Jurkat, Clone E6-1 (cell line): ENCODE results near the gene EMID1.

ENCODE experiments used
- DNase-seq: peaks from one replicate; pipeline ENCODE4 v3.0.0-alpha.2; 2011; ENCODE audit warnings: low read depth, low spot score
- H3K4me3 ChIP-seq: 2 replicates; pipeline ENCODE4 v1.5.1; 2011; ENCODE audit warnings: mild to moderate bottlenecking, low read length, control low read depth, moderate library complexity

EMID1 gene

GRCh38 chr22:29190918-29191317 is 14.8 kb upstream of the EMID1 start:
- H3K4me3 ChIP-seq: no peak overlapping the region
- no peak for DNase-seq

GRCh38 chr22:29193021-29193420 is 12.7 kb upstream of the EMID1 start:
- no peak overlapping the region for H3K4me3 ChIP-seq
- no peak for DNase-seq

- no peak for DNase-seq
- H3K4me3 ChIP-seq: no peak overlapping the region
Observed at GRCh38 chr22:29194184-29194583, 11.5 kb upstream of the EMID1 start.

- DNase-seq: no peak
Observed at GRCh38 chr22:29195118-29195963, 10.4 kb upstream of the EMID1 start.

GRCh38 chr22:29195964-29196666 is 9.6 kb upstream of the EMID1 start:
- no peak overlapping the region for H3K4me3 ChIP-seq
- DNase-seq: no peak

More at GRCh38 chr22:29195118-29195963, 10.4 kb upstream of the EMID1 start:
- H3K4me3 ChIP-seq: no peak overlapping the region

GRCh38 chr22:29197096-29197495 is 8.6 kb upstream of the EMID1 start:
- H3K4me3 ChIP-seq: no peak overlapping the region
- DNase-seq: no peak

- H3K4me3 ChIP-seq: no peak overlapping the region
- DNase-seq: no peak
Observed at GRCh38 chr22:29198240-29198639, 7.5 kb upstream of the EMID1 start.

GRCh38 chr22:29199702-29200400 is 5.8 kb upstream of the EMID1 start:
- H3K4me3 ChIP-seq: no peak overlapping the region
- no peak for DNase-seq

GRCh38 chr22:29200901-29201300 is 4.8 kb upstream of the EMID1 start:
- no peak overlapping the region for H3K4me3 ChIP-seq
- no peak for DNase-seq

GRCh38 chr22:29201782-29202181 is 3.9 kb upstream of the EMID1 start:
- H3K4me3 ChIP-seq: no peak overlapping the region; the same call in 1 of the 2 replicates
- DNase-seq: no peak

- DNase-seq: peak; percentile 91
- peak overlapping the region; percentile 45 for H3K4me3 ChIP-seq
Observed at GRCh38 chr22:29202212-29203192, 3.2 kb upstream of the EMID1 start.

GRCh38 chr22:29203488-29204454 is 1.9 kb upstream of the EMID1 start:
- H3K4me3 ChIP-seq: no peak overlapping the region
- DNase-seq: peak; percentile 24

- H3K4me3 ChIP-seq: peak overlapping the region; percentile 65
- no peak for DNase-seq
Observed at GRCh38 chr22:29204455-29205183, 1.1 kb upstream of the EMID1 start.

GRCh38 chr22:29205252-29205593 is 473 bp upstream of the EMID1 start:
- H3K4me3 ChIP-seq: peak overlapping the region; percentile 65

GRCh38 chr22:29206372-29207242 is 911 bp downstream of the EMID1 start:
- no peak for DNase-seq
- H3K4me3 ChIP-seq: peak overlapping the region; percentile 65

More at GRCh38 chr22:29205252-29205593, 473 bp upstream of the EMID1 start:
- no peak for DNase-seq

- H3K4me3 ChIP-seq: no peak overlapping the region
- no peak for DNase-seq
Observed at GRCh38 chr22:29207243-29207550, 1.5 kb downstream of the EMID1 start.
